HG03196 (cell line): ENCODE data around the gene WDR20.

Experiments
- ATAC-seq: cut with Tn5 transposase; IDR thresholded peaks from one replicate; pipeline ENCODE4 v1.9.1; 2021; ENCODE audit not compliant: unreplicated experiment

Gene WDR20

DNA sequence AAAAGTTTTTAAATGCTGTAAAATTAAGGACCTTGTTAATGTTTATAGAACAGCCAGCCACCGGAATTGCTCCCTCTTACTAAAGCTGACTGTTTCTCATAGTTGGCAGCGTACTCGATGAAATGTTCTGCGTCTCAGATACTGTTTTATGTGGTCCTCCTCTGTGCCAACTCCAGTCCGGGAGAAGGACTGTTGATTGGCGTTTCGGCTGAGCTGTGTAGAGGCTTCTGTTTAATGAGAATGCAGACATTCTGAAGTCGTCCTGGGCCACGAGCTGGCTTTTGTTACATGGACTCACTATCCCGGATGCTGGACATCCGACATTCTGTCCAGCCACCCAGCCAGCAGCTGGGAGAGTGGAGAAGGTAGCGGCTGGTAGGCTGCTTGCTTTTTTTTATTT, 75.4 kb downstream of the WDR20 start:
- ATAC-seq, result no peak

DNA sequence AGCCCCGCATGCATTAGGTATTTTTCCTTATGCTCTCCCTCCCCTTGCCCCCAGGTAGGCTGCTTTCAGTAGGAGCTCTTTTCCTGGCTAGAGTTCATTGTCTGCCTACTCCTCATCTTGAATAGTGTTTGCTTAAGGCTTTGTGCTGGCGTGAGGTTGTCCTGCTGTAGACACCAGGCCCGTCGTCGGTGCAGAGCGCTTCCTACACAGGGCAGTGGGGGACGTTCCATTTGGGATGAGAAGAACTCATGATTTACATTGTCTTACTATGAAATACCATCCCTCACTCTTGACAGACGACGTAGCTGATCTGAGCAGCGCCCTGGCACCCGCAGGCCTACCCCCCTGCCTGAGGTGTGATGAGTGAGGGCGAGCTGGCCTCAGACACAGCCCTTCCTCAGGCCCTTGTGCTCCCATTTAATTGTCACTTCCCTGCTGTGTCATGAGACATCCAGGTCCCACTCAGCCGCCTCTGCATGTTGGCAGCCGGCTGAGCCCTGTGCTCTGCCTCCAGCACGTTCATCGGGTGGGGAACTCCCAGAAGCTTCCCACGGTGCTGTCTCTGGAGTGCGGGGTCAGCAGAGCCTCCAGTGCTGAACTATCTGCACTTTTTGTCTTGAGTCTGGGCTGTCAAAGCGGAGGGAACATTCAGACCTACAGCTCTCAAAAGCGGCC, 76.0 kb downstream of the WDR20 start:
- no peak for ATAC-seq

- ATAC-seq, result no peak
Measured at GRCh38 chr14:102217399-102217798, 77.7 kb downstream of the WDR20 start.

- no peak for ATAC-seq
Measured at GRCh38 chr14:102217987-102218421, 78.3 kb downstream of the WDR20 start.

DNA sequence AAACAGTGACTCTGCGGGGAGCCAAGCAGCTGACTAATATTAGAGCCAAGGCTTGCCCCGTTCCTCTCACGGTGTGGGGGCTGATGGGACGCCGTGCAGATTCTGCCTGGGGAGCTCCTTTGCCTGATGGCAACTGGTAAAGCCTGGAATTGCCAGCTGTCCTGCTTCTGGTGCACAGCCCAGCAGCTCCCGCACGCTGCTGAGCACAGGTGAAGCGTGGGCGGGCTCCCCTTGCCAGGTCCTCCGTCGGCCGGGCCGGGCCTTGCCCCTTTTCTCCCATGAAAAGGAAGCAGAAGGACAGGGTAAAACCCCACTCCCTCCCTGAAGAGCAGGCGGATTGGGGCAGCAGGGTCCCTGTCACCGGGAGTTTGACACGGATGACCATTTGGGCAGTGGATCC, 79.0 kb downstream of the WDR20 start:
- no peak for ATAC-seq

DNA sequence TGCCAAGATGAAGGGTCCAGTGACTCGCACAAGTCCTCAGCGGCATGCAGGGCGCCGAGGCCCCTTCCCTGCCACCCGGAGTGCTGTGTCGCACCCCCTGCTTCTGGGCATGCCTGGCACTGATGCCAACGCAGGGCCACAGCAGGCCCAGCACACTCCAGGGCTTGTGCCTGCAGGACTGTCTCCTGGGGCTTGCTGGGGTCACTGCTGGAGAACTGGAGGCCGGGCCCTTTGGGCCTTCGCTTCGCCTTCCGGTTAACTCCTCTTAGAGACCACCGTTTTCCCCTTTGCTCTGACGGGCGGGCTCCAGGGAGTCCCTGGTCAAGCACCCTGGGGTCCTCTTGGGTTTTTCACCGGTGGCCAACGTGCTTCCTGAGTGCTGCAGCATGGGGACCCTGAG, 79.6 kb downstream of the WDR20 start:
- ATAC-seq, result no peak

DNA sequence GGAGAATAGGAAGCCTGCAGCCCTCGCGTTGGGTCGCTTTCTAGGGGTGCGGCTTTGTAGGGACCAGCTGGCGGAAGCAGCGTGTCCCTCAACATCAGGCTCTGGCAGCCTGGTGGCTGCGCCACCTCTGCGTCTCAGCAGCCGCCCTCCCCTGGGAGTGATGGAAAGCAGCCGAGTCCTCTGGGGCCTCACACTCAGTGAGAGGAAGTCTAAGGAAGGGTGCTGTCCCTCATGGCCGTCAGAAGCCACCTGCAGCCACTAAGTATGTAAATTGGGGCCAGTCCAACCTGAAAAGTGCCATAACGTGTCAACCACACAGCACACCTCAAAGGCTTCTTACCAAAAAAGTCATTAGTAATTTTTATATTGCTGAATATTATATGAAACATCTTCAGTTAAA, 80.3 kb downstream of the WDR20 start:
- ATAC-seq, result peak; percentile 80

DNA sequence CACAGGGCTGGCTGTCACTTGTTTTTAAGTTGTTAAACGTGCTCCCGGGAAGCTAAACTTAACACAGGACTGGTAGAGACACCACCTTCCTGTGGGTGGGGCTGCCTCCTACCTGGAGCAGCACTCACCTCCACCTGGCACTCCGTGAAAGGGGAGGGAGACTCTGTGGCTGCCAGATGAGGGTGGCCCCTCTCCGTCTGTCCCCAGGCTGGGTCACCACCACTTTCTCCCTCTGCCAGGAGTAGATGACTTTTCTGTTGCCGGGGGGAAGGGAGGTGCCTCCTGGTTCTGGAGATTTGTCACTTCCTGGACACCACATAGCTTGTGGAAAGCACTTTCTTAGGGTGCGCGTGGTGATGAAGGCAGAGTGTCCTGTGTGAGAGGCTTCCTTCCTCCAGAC, 81.3 kb downstream of the WDR20 start:
- no peak for ATAC-seq

- no peak for ATAC-seq
Measured at GRCh38 chr14:102222009-102222575, 82.4 kb downstream of the WDR20 start.

- ATAC-seq, result no peak
Measured at GRCh38 chr14:102222751-102223150, 83.1 kb downstream of the WDR20 start.

GRCh38 chr14:102223682-102224081, 84.0 kb downstream of the WDR20 start:
- no peak for ATAC-seq

- ATAC-seq, result no peak
Measured at GRCh38 chr14:102225386-102225785, 85.7 kb downstream of the WDR20 start.

DNA sequence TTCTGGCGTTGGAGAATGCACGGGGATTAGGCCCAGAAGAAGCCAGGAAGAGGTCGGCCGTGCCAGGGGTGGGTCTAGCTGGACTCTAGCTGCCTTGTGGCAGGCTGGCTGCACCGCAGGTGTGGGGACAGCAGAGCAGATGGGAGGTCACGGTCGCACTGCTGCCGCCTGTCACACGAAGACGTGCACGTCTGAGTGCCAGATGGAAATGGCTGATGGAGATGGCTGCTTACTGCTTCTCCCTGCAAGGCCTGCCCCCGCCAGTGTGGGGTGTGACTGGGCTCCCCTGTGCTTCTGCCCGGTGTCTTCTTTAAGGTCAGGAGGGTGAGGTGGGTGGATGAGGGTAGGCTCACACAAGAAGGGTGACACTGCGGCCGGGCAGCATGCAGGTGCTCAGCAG, 86.2 kb downstream of the WDR20 start:
- ATAC-seq, result no peak

GRCh38 chr14:102226356-102227125, 86.8 kb downstream of the WDR20 start:
- no peak for ATAC-seq

DNA sequence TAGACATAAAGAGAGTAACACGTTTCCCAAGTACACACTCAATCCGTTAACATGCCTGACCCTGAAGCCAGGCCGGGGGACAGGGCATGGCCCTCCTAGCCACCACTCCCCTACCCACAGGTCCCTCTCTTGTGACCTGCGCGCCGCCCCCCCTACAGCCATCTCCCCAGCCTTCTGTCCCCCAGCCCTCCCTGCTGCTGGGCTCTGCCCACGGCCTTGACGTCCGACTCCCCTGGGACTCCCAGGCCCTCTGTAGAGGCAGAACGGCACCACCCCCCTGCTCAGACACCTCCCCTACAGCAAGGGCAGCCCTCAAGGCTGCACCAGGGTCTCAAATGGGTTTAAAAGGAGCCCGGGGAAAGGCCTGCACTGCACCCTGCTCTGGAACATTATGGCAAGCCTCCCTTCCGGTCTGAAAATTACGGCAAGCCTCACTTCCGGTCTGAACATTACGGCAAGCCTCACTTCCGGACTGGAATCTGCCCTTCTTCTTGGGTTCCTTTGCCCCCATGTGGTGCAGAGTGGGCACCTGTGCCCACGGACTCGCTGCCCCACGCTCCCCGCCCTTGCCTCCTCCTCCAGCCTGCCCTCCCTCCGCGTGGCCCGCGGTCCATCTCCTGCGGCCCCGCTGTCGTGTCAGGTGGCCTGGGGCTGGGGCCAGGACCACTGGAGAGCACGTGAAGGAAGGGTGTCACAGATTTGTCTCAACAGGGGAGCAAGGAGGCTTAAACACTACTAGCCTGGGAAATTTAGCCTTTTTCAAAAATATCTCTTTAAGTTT, 87.7 kb downstream of the WDR20 start:
- no peak for ATAC-seq

GRCh38 chr14:102229071-102229738, 89.5 kb downstream of the WDR20 start:
- no peak for ATAC-seq

DNA sequence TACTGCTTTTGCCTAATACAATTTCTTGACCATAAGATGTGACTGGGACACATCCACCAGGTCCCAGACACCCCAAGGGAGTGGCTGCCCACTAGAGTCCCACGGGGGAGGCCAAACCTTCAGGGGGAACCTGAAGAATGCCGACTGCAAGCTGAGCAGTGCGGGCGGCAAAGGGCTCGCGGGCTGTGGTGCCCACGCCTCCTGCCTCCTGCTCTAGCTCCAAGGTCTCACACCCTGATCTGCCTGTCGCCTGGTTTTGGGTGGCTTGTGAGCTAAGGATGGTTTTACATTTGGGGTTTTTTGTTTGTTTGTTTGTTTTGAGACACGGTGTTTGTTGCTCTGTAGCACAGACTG, 90.0 kb downstream of the WDR20 start:
- no peak for ATAC-seq

GRCh38 chr14:102230481-102231210, 90.9 kb downstream of the WDR20 start:
- ATAC-seq, result no peak

GRCh38 chr14:102231476-102232347, 92.0 kb downstream of the WDR20 start:
- ATAC-seq, result no peak

DNA sequence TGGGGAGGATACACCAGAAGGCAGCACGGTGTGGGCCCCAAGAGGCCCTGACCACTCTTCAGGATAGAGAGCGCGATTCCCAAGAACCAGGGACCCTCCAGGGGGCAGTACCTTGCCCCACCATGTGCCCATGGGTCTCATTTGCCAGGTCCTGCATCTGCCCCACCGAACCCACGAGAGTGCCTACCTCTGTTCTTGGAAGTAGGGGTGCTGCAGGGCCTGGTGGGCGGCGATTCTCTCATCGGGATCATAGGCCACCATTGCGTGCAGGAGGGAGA, 92.6 kb downstream of the WDR20 start:
- ATAC-seq, result no peak
